Measurements from ENCODE around the gene C4BPB. TPM values are rescaled to one million over a fixed set of nuclear protein-coding genes. Genes with fewer than 3 reads are reported as not detected.

C4BPB gene
- total and polyA plus RNA-seq, 4 donors, result 59.7 to 460 (median 401) TPM

DNA sequence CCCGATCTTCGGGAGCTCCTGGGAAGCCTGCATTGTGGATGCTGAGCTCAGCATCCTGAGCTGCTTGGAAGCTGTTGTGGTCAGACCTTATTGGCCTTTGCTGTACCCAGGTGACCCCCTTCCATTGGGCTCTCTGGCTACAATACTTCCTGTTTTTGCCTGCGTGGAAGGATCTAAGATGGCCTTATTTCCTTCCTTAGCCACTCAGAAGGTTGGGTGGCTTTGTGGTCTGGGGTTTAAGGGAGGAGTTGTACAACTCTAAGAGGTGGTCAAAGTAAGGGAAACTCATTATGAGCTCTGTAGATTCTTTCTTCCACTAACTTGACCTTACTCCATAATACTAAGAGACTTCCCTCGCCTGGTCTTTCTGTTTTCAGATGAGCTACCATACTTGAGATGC, 17.8 kb upstream of the C4BPB start:
- H3K9me3 ChIP-seq (ENCODE audit: control insufficient read depth in 4 of 4, low read length in 3 of 4), result no peaks in the 10 kb centered on the region
- H3K9ac ChIP-seq (ENCODE audit: low read depth in 1 of 2, low read length in 2 of 2), result no peak overlapping the region
- DNase-seq (ENCODE audit: low spot score), result no peak
- peaks cover 0 to 34% (median 19%) of the 10 kb centered on the region in 4 donors for H3K36me3 ChIP-seq (ENCODE audit: control insufficient read depth in 4 of 4, insufficient read depth in 3 of 4, low read depth in 1 of 4, low read length in 3 of 4)
- WGBS, result 89% methylated on average over 4 of the region's 4 CpGs
- H3K4me1 ChIP-seq (ENCODE audit: control insufficient read depth in 4 of 4, insufficient read depth in 4 of 4, low read length in 3 of 4), result no peaks in the 10 kb centered on the region
- H3K27ac ChIP-seq (ENCODE audit: low read depth in 1 of 2, low read length in 2 of 2), result no peak overlapping the region
- TF ChIP-seq FOXA1 (IDR thresholded peaks at IDR 0.05), result no peak
- no peak for TF ChIP-seq CTCF (IDR thresholded peaks at IDR 0.05; ENCODE audit: low read depth, low read length, missing input control)
- no peak overlapping the region for H3K4me3 ChIP-seq (ENCODE audit: low read depth in 1 of 3, low read length in 3 of 3)
- no peaks in the 10 kb centered on the region for H3K27me3 ChIP-seq (ENCODE audit: control insufficient read depth in 4 of 4, insufficient read depth in 4 of 4, low read length in 3 of 4)

GRCh38 chr1:207071426-207071825, 17.2 kb upstream of the C4BPB start:
- no peak overlapping the region for H3K4me3 ChIP-seq (ENCODE audit: low read depth in 1 of 3, low read length in 3 of 3)
- H3K9me3 ChIP-seq (ENCODE audit: control insufficient read depth in 4 of 4, low read length in 3 of 4), result no peaks in the 10 kb centered on the region
- H3K4me1 ChIP-seq (ENCODE audit: control insufficient read depth in 4 of 4, insufficient read depth in 4 of 4, low read length in 3 of 4), result no peaks in the 10 kb centered on the region
- H3K9ac ChIP-seq (ENCODE audit: low read depth in 1 of 2, low read length in 2 of 2), result no peak overlapping the region
- H3K36me3 ChIP-seq (ENCODE audit: control insufficient read depth in 4 of 4, insufficient read depth in 3 of 4, low read depth in 1 of 4, low read length in 3 of 4), result peaks cover 0 to 34% (median 19%) of the 10 kb centered on the region in 4 donors
- WGBS, result 94% methylated on average over 6 of the region's 6 CpGs
- no peaks in the 10 kb centered on the region for H3K27me3 ChIP-seq (ENCODE audit: control insufficient read depth in 4 of 4, insufficient read depth in 4 of 4, low read length in 3 of 4)
- H3K27ac ChIP-seq (ENCODE audit: low read depth in 1 of 2, low read length in 2 of 2), result no peak overlapping the region
- no peak for DNase-seq (ENCODE audit: low spot score)
- TF ChIP-seq, protein P1, sequence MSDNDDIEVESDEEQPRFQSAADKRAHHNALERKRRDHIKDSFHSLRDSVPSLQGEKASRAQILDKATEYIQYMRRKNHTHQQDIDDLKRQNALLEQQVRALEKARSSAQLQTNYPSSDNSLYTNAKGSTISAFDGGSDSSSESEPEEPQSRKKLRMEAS (IDR thresholded peaks at IDR 0.05), result no peak
- TF ChIP-seq RAD21 (IDR thresholded peaks at IDR 0.05), result no peak
- TF ChIP-seq ATF3 (IDR thresholded peaks at IDR 0.05), result no peak
- TF ChIP-seq YY1 (IDR thresholded peaks at IDR 0.05), result no peak
- no peak for TF ChIP-seq EGR1 (IDR thresholded peaks at IDR 0.05; ENCODE audit: low read depth in 2 of 2)
- TF ChIP-seq JUND (IDR thresholded peaks at IDR 0.05), result no peak
- no peak for TF ChIP-seq FOXA1 (IDR thresholded peaks at IDR 0.05)
- TF ChIP-seq RXRA (IDR thresholded peaks at IDR 0.05), result no peak
- no peak for TF ChIP-seq SP1 (IDR thresholded peaks at IDR 0.05)
- TF ChIP-seq, protein P2, sequence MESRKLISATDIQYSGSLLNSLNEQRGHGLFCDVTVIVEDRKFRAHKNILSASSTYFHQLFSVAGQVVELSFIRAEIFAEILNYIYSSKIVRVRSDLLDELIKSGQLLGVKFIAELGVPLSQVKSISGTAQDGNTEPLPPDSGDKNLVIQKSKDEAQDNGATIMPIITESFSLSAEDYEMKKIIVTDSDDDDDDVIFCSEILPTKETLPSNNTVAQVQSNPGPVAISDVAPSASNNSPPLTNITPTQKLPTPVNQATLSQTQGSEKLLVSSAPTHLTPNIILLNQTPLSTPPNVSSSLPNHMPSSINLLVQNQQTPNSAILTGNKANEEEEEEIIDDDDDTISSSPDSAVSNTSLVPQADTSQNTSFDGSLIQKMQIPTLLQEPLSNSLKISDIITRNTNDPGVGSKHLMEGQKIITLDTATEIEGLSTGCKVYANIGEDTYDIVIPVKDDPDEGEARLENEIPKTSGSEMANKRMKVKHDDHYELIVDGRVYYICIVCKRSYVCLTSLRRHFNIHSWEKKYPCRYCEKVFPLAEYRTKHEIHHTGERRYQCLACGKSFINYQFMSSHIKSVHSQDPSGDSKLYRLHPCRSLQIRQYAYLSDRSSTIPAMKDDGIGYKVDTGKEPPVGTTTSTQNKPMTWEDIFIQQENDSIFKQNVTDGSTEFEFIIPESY (IDR thresholded peaks at IDR 0.05), result no peak
- no peak for TF ChIP-seq TAF1 (conservative IDR thresholded peaks at IDR 0.05)
- no peak for TF ChIP-seq NR2F2 (IDR thresholded peaks at IDR 0.05)

DNA sequence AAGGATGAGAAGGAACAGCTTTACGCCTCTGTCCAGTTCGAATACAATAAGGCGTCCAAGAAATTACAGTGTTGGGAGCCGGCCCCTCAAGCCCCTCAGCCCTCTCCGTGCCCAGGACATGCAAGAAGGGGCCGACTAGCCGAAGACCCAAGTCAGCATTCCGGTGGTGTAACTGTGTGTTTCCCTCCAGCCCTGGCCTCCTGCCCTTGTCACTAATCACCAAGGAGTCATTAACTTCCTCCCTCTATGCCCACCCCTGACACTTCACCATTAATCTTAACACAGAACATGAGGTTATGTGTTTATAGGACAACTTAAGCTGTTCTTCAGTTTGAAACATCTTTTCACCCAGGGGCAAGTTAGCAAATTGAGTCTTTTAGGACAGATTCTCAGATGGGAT, 16.4 kb upstream of the C4BPB start:
- no peaks in the 10 kb centered on the region for H3K9me3 ChIP-seq (ENCODE audit: control insufficient read depth in 4 of 4, low read length in 3 of 4)
- no peak for TF ChIP-seq EGR1 (IDR thresholded peaks at IDR 0.05; ENCODE audit: low read depth in 2 of 2)
- TF ChIP-seq JUND (IDR thresholded peaks at IDR 0.05), result no peak
- no peak for TF ChIP-seq TAF1 (conservative IDR thresholded peaks at IDR 0.05)
- TF ChIP-seq HNF4A (conservative IDR thresholded peaks at IDR 0.05), result no peak
- TF ChIP-seq YY1 (IDR thresholded peaks at IDR 0.05), result no peak
- TF ChIP-seq, protein P2 (IDR thresholded peaks at IDR 0.05), result no peak
- TF ChIP-seq HNF4G (IDR thresholded peaks at IDR 0.05), result no peak
- no peak for TF ChIP-seq FOXA2 (IDR thresholded peaks at IDR 0.05)
- TF ChIP-seq RAD21 (IDR thresholded peaks at IDR 0.05), result no peak
- TF ChIP-seq, protein P3, sequence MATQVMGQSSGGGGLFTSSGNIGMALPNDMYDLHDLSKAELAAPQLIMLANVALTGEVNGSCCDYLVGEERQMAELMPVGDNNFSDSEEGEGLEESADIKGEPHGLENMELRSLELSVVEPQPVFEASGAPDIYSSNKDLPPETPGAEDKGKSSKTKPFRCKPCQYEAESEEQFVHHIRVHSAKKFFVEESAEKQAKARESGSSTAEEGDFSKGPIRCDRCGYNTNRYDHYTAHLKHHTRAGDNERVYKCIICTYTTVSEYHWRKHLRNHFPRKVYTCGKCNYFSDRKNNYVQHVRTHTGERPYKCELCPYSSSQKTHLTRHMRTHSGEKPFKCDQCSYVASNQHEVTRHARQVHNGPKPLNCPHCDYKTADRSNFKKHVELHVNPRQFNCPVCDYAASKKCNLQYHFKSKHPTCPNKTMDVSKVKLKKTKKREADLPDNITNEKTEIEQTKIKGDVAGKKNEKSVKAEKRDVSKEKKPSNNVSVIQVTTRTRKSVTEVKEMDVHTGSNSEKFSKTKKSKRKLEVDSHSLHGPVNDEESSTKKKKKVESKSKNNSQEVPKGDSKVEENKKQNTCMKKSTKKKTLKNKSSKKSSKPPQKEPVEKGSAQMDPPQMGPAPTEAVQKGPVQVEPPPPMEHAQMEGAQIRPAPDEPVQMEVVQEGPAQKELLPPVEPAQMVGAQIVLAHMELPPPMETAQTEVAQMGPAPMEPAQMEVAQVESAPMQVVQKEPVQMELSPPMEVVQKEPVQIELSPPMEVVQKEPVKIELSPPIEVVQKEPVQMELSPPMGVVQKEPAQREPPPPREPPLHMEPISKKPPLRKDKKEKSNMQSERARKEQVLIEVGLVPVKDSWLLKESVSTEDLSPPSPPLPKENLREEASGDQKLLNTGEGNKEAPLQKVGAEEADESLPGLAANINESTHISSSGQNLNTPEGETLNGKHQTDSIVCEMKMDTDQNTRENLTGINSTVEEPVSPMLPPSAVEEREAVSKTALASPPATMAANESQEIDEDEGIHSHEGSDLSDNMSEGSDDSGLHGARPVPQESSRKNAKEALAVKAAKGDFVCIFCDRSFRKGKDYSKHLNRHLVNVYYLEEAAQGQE (IDR thresholded peaks at IDR 0.05), result no peak

More for the DNA sequence above, 16.4 kb upstream of the C4BPB start:
- DNase-seq (ENCODE audit: low spot score), result no peak
- H3K36me3 ChIP-seq (ENCODE audit: control insufficient read depth in 4 of 4, insufficient read depth in 3 of 4, low read depth in 1 of 4, low read length in 3 of 4), result peaks cover 0 to 33% (median 15%) of the 10 kb centered on the region in 4 donors
- H3K4me1 ChIP-seq (ENCODE audit: control insufficient read depth in 4 of 4, insufficient read depth in 4 of 4, low read length in 3 of 4), result peaks cover 0 to 3% (median 0%) of the 10 kb centered on the region in 4 donors
- no peak overlapping the region for H3K4me3 ChIP-seq (ENCODE audit: low read depth in 1 of 3, low read length in 3 of 3)
- H3K27me3 ChIP-seq (ENCODE audit: control insufficient read depth in 4 of 4, insufficient read depth in 4 of 4, low read length in 3 of 4), result no peaks in the 10 kb centered on the region
- 86% methylated on average over 8 of the region's 8 CpGs for WGBS
- no peak overlapping the region for H3K27ac ChIP-seq (ENCODE audit: low read depth in 1 of 2, low read length in 2 of 2)
- H3K9ac ChIP-seq (ENCODE audit: low read depth in 1 of 2, low read length in 2 of 2), result no peak overlapping the region
